Thymus (tissue), 11 donors: ENCODE measurements around the gene ABLIM2. TPM values are rescaled to one million over a fixed set of nuclear protein-coding genes. Genes with fewer than 3 reads are reported as not detected.

Experiments used
- DNase-seq, 9 donors: peaks; one replicate each; pipeline ENCODE4 v3.0.0-alpha.2; 2013; ENCODE audit warnings: low spot score in 9 of 9, low read depth in 6 of 9, missing footprints in 1 of 9
- H3K27ac ChIP-seq, 2 donors: one replicate each; pipeline ENCODE4 v1.5.1; 2013; ENCODE audit warnings: control low read depth in 1 of 2, low read depth in 1 of 2, low read length in 1 of 2, mild to moderate bottlenecking in 1 of 2, moderate library complexity in 1 of 2
- H3K27me3 ChIP-seq, 2 donors: one replicate each; pipeline ENCODE4 v1.5.1; 2013; ENCODE audit warnings: low read length in 1 of 2; ENCODE audit not compliant: control insufficient read depth in 2 of 2, insufficient read depth in 1 of 2
- H3K36me3 ChIP-seq, 2 donors: one replicate each; pipeline ENCODE4 v1.5.1; 2013; ENCODE audit warnings: low read length in 1 of 2, mild to moderate bottlenecking in 1 of 2, moderate library complexity in 1 of 2; ENCODE audit not compliant: control insufficient read depth in 2 of 2, insufficient read depth in 2 of 2
- H3K4me1 ChIP-seq, 2 donors: one replicate each; pipeline ENCODE4 v1.5.1; 2013; ENCODE audit warnings: low read length in 2 of 2; ENCODE audit not compliant: control insufficient read depth in 2 of 2, insufficient read depth in 2 of 2
- H3K4me3 ChIP-seq, 2 donors: one replicate each; pipeline ENCODE4 v1.5.1; 2013; ENCODE audit warnings: low read length in 2 of 2, control low read depth in 1 of 2, mild to moderate bottlenecking in 1 of 2
- H3K9me3 ChIP-seq, 2 donors: one replicate each; pipeline ENCODE4 v1.5.1; 2013; ENCODE audit warnings: low read length in 1 of 2, mild to moderate bottlenecking in 1 of 2; ENCODE audit not compliant: control insufficient read depth in 2 of 2, insufficient read depth in 1 of 2
- whole genome bisulfite sequencing: extraction: QIAGEN DNeasy Blood & Tissue Kit; methylation state at CpG from one replicate; pipeline ENCODE4 v1.1.7; 2013; 5-methylcytosine and 5-hydroxymethylcytosine counted together
- polyA plus RNA-seq: library from polyadenylated mRNA; stranded (reverse); fragments of 200-250 nt; gene quantifications from one replicate; pipeline ENCODE4 v1.2.3, GENCODE V29; 2013
- total RNA-seq: library from RNA; stranded (reverse); fragments of 120-200 nt; gene quantifications from one replicate; pipeline ENCODE4 v1.2.4, GENCODE V29; 2013
- donor health status: healthy.

ABLIM2 gene
- total and polyA plus RNA-seq, 2 donors: 1.0 to 7.4 TPM

DNA sequence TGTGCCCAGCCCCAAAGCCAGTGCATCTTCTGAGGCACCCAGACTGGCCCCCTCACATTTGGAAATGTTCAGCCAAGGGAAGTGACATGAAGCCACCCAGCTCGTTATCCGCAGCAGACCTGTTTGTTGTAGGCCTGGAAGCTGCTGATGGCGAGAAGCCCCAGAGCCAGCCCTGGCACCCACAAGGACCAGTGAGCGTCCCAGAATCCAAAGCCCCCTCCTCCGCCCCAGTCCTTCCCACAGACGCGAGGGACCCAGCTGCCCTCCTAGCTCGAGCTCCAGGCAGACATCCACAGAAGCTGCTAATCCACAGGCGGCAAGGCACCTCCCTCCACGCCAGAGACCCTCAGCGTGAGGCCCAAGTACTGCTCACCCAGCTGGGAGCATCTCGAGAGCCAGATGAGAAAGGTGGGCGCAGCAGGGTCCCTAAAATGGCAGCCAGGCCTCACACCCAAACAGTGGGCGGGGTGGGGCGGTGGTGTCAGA lies 7.4 kb downstream of the ABLIM2 start:
- no peak overlapping the region for H3K27ac ChIP-seq
- WGBS: 93% methylated on average over 15 of the region's 15 CpGs
- H3K9me3 ChIP-seq: no peaks in the 10 kb centered on the region
- DNase-seq: no peak
- H3K36me3 ChIP-seq: no peaks in the 10 kb centered on the region
- no peaks in the 10 kb centered on the region for H3K4me1 ChIP-seq
- peaks cover 0 to 42% of the 10 kb centered on the region in 2 donors for H3K27me3 ChIP-seq
- H3K4me3 ChIP-seq: no peak overlapping the region

DNA sequence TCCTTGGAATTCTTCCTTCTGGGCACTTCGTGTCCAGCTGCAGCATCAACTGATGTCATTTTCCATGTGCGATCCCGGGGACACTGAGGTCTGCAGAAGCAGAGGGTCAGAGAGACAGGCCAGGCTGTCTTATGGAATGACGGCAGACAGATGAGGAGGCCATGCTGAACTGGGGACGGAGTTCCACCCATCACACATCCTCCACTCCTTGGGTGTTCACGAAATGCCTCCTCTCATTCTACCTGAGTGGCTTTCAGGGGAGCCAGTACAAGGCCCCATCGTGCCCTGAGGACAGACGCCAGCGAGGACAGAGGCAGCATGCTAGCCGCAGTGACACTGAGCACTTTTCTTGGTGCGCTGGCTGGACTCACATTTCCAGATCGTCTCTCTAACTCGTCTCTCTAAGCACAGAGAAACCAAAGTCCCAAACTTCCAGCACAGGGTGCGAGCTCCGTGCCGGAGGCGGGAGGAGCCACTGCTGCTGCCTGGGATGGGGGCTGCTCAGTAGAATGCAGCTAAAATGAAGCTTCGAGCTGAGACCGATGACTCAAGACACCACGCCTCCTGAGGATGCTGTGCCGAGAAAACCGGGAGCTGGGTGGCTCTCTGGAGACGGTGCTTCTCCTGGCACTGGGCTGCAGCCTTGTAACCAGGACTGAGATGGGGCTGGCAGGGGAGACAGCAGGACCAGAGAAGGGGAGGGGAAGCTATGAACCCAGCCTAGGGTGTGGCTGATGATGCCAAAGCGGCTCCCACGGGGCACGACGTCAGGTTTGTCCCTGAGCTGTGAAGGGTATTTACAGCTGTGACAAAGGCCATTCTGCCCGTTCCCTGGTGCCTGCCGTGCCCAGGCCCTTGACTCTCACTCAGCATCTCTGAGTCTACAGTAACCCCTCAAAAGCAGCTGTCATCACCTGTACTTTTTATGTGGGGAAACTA lies 8.2 kb downstream of the ABLIM2 start:
- H3K36me3 ChIP-seq: no peaks in the 10 kb centered on the region
- DNase-seq: no peak
- 86% methylated on average over 29 of the region's 29 CpGs for WGBS
- H3K27ac ChIP-seq: no peak overlapping the region
- no peak overlapping the region for H3K4me3 ChIP-seq
- H3K27me3 ChIP-seq: peaks cover 0 to 41% of the 10 kb centered on the region in 2 donors
- no peaks in the 10 kb centered on the region for H3K9me3 ChIP-seq
- no peaks in the 10 kb centered on the region for H3K4me1 ChIP-seq

DNA sequence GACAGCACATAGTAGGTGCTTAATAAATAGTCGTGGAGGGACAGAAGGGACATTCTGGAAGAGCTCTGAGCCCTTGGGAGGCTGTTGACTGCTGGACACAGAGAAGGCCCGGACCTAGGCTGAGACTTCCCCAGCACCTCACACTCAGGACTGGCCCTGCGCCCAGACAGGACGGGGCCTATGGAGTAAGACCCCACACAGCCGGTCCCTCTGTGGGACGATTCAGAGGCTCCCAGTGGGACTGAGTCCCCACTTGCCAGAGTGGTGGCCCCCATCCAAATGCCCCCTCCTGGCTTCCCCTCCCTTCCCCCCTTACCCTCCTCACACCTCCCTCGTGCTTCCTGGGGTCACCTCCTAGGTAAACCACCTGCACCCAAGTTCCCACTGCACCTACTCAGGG lies 8.9 kb downstream of the ABLIM2 start:
- H3K4me1 ChIP-seq: no peaks in the 10 kb centered on the region
- no peaks in the 10 kb centered on the region for H3K36me3 ChIP-seq
- peaks cover 4 to 40% of the 10 kb centered on the region in 2 donors for H3K27me3 ChIP-seq
- no peak overlapping the region for H3K4me3 ChIP-seq
- DNase-seq: no peak
- H3K27ac ChIP-seq: no peak overlapping the region
- 89% methylated on average over 7 of the region's 7 CpGs for WGBS
- H3K9me3 ChIP-seq: no peaks in the 10 kb centered on the region

DNA sequence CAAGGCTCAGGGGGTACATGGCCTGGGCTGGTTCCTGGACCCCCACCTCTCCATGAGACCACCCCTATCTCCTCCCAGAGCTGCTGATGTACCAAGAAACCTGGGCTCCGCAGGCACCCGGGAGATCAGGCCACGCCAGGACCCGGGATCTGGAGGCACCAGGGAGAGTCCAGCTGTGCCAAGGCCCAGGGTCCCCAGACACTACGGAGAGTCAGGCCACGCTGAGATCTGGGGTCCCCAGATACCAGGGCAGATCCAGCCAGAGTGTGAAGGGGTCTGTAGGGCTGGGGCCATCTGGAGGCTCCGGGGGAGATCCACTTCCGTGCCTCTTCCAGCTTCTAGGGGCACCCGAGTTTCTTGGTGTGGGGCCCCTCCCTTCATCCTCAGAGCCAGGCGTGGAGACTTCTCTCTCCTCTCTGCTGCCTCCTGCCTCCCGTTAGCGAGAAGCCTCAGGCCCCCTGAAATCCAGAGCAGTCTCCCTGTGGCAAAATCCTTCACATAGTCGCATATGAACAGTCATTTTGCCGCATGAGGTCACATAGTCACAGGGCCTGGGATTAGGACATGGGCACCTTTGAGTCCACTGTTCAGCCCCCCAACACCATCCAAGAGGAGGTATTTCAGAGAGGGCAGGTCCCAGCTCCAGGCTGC lies 9.7 kb downstream of the ABLIM2 start:
- Histone ChIP-seq H3K4me1 (no peaks in the 10 kb centered on the region), H3K36me3 (no peaks in the 10 kb centered on the region), H3K4me3 (no peak overlapping the region), H3K9me3 (no peaks in the 10 kb centered on the region), H3K27ac (no peak overlapping the region), H3K27me3 (peaks cover 4 to 46% of the 10 kb centered on the region in 2 donors)
- 94% methylated on average over 14 of the region's 14 CpGs for WGBS
- no peak for DNase-seq

DNA sequence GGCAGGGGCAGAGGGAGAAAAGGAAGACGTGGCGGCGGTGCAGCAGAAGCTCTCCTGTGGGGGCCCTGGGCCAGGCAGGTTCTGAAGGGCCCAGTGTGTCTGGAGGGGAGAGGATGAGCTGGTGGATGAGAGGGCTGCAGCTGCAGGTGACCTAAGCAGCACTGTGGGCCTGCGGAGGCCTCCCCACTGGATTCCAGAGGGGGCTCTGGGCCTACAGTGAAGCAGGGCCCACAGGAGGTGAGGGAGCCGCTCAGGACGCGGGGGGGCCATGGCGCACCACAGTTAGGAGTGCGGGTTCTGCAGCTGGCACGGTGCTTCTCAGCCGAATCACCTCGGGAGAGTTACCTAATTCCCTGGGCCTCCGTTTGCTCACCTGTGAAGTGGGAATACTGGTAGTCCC lies 10.5 kb downstream of the ABLIM2 start:
- no peak overlapping the region for H3K4me3 ChIP-seq
- no peaks in the 10 kb centered on the region for H3K9me3 ChIP-seq
- H3K36me3 ChIP-seq: no peaks in the 10 kb centered on the region
- H3K27ac ChIP-seq: no peak overlapping the region
- no peak for DNase-seq
- H3K27me3 ChIP-seq: peaks cover 4 to 50% of the 10 kb centered on the region in 2 donors
- H3K4me1 ChIP-seq: no peaks in the 10 kb centered on the region
- WGBS: 98% methylated on average over 13 of the region's 13 CpGs

DNA sequence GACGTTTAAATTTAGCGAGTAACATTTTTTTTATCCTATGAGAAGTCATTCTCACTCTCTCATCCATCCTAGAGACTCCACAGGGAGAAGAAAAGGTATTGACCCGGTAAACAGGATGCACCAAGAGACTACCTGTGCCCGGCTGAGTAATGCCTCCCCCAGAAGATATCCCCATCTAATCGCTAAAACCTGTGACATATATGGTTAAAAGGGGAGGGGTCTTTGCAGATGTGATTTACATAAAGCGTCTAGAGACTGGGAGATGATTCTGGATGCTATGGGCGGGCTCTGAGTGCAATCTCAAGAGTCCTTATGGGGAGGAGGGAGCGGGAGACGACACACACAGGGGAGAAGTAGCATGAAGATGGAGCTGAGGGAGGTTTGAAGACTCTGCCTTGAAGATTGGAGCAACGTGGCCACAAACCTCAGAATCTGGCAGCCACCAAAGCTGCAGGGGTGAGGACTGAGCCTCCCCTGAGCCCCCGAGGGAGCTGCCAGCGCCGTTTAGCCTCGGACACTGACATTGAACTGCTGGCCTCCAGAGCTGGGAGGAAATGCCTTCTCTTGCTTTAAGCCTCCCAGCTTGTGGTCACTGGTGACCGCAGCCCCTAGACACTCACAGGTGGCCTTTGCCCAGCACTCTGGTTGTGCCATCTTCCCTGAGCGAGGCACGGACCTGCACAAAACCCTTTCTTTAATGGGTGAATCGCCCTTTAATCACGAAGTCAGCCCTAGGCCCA lies 11.2 kb downstream of the ABLIM2 start:
- Histone ChIP-seq H3K9me3 (no peaks in the 10 kb centered on the region), H3K4me1 (no peaks in the 10 kb centered on the region), H3K27me3 (peaks cover 4 to 54% of the 10 kb centered on the region in 2 donors), H3K36me3 (no peaks in the 10 kb centered on the region), H3K27ac (no peak overlapping the region), H3K4me3 (no peak overlapping the region)
- 73% methylated on average over 19 of the region's 19 CpGs for WGBS
- no peak for DNase-seq

DNA sequence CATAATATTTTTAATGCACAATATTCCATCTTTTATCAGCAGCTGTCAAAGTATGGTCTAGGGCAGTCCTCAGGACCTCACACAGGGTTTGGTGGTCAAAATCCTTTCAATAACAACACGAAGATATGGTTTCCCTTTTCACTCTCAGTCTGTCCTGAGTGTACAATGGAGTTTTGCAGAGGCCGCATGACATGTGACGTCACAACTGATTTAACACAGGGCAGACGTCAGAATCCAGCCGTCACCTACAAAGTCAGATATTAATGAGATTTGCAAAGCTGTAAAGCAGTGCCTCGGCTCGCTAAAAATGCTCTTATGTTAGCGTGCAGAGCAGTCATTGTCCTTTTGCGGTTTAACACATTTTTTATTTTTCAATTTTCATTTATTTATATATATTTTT lies 12.5 kb downstream of the ABLIM2 start:
- Histone ChIP-seq H3K27me3 (peaks cover 4 to 54% of the 10 kb centered on the region in 2 donors), H3K36me3 (no peaks in the 10 kb centered on the region), H3K4me3 (no peak overlapping the region), H3K9me3 (no peaks in the 10 kb centered on the region), H3K27ac (no peak overlapping the region), H3K4me1 (no peaks in the 10 kb centered on the region)
- no peak for DNase-seq
- WGBS: 84% methylated on average over 9 of the region's 9 CpGs

DNA sequence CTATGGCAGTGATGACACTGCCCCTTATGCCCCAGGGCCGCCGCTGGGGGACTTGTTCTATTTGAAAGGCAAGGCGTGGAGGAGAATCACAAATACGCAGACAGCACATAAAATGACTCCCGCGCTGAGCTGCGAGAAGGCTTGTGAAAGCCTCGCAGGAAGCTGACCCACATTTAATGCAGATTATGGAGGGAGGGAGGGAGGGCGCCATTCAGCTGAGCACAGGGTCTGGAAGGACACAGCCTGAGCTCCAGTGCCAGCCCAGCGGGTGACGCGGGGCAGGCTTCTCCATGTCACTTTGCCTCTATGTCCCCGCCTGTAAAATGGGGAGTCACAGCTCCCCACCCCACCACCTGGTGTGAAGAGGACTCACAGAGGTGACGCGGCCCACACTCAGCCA lies 14.3 kb downstream of the ABLIM2 start:
- H3K27me3 ChIP-seq: peaks cover 4 to 51% of the 10 kb centered on the region in 2 donors
- H3K36me3 ChIP-seq: no peaks in the 10 kb centered on the region
- DNase-seq: no peak
- 37% methylated on average over 15 of the region's 15 CpGs for WGBS
- H3K27ac ChIP-seq: no peak overlapping the region
- H3K9me3 ChIP-seq: no peaks in the 10 kb centered on the region
- H3K4me1 ChIP-seq: no peaks in the 10 kb centered on the region
- no peak overlapping the region for H3K4me3 ChIP-seq
